Ramos (cell line): ENCODE results near the gene PDZRN4.

Experiments
- in situ Hi-C: fragments of 300-500 bp; cut with MboI; formaldehyde crosslinking; loops from one replicate; pipeline ENCODE4 v1.14.3; 2022; ENCODE audit warnings: low sequenced_read_pairs; ENCODE audit not compliant: unreplicated experiment

The PDZRN4 gene

GRCh38 chr12:41438854-41439541 is 250.9 kb downstream of the PDZRN4 start:
- in situ Hi-C loops: no loop called here

- in situ Hi-C loops: no loop called here
These were observed 251.7 kb downstream of the PDZRN4 start for GRCh38 chr12:41439801-41440200.

- in situ Hi-C loops: no loop called here
These were observed 253.1 kb downstream of the PDZRN4 start for GRCh38 chr12:41441180-41441579.

- in situ Hi-C loops: no loop called here
These were observed 254.8 kb downstream of the PDZRN4 start for GRCh38 chr12:41442896-41443295.

GRCh38 chr12:41443690-41444089 is 255.6 kb downstream of the PDZRN4 start:
- in situ Hi-C loops: no loop called here

GRCh38 chr12:41452838-41453407 is 264.8 kb downstream of the PDZRN4 start:
- in situ Hi-C loops: no loop called here

GRCh38 chr12:41453409-41453808 is 265.3 kb downstream of the PDZRN4 start:
- in situ Hi-C loops: no loop called here

- in situ Hi-C loops: no loop called here
These were observed 271.2 kb downstream of the PDZRN4 start for GRCh38 chr12:41459111-41459905.

- in situ Hi-C loops: no loop called here
These were observed 271.7 kb downstream of the PDZRN4 start for GRCh38 chr12:41459906-41460214.

- in situ Hi-C loops: no loop called here
These were observed 272.8 kb downstream of the PDZRN4 start for GRCh38 chr12:41460906-41461305.

- in situ Hi-C loops: no loop called here
These were observed 274.2 kb downstream of the PDZRN4 start for GRCh38 chr12:41462312-41462711.

- in situ Hi-C loops: no loop called here
These were observed 277.4 kb downstream of the PDZRN4 start for GRCh38 chr12:41465526-41465925.

- in situ Hi-C loops: no loop called here
These were observed 278.2 kb downstream of the PDZRN4 start for GRCh38 chr12:41466300-41466699.

GRCh38 chr12:41466802-41467201 is 278.7 kb downstream of the PDZRN4 start:
- in situ Hi-C loops: no loop called here

GRCh38 chr12:41467591-41468325 is 279.6 kb downstream of the PDZRN4 start:
- in situ Hi-C loops: no loop called here

- in situ Hi-C loops: no loop called here
These were observed 280.2 kb downstream of the PDZRN4 start for GRCh38 chr12:41468341-41468740.

GRCh38 chr12:41468756-41469155 is 280.6 kb downstream of the PDZRN4 start:
- in situ Hi-C loops: no loop called here

GRCh38 chr12:41473441-41473840 is 285.3 kb downstream of the PDZRN4 start:
- in situ Hi-C loops: no loop called here

GRCh38 chr12:41474001-41474400 is 285.9 kb downstream of the PDZRN4 start:
- in situ Hi-C loops: no loop called here

GRCh38 chr12:41476499-41477439 is 288.6 kb downstream of the PDZRN4 start:
- in situ Hi-C loops: no loop called here
